ENCODE results near the gene UBE2E2.

Gene UBE2E2

GRCh38 chr3:23488618-23489017, 285.5 kb downstream of the UBE2E2 start:
- no peak for DNase-seq

GRCh38 chr3:23489300-23490158, 286.4 kb downstream of the UBE2E2 start:
- no peak for DNase-seq

DNA sequence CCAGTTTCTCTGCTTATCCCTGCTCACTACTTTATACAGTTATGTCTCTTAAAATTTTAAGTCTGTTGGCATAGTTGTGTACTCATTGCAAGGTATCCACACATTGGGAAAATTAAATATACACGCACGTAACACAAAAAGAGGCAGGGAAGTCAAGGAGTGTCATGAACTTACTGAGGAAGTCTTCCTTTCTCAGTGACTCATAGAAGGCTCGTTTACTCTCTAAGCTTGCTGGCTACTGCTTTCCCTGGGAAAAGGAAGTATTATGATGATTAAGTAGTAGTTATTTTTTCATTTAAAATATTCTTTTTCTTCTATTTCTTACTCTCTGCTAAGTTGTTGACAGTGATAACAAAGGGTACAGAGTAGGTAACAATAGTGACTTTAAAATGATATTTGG, 287.3 kb downstream of the UBE2E2 start:
- no peak for DNase-seq

DNA sequence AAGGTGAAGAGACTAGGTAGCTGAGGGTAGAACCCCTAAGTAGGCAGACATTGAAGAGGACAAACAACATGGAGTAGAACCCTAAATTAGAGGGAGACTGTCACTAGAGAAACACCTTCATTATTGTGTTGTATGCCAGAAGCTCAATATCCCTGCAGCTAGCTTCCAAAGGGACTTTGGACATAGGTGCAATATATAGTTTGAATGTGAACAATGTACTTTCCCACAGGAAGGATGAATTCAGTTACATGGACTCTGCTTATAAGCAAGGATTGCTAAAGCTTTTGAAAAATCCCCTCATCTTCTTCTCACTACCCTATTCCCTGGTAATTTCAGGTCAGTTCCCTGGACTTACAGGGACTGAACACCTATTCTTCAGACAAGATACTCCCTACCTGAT, 288.9 kb downstream of the UBE2E2 start:
- no peak for DNase-seq

- DNase-seq, result no peak
Observed at GRCh38 chr3:23493889-23494288, 290.8 kb downstream of the UBE2E2 start.

DNA sequence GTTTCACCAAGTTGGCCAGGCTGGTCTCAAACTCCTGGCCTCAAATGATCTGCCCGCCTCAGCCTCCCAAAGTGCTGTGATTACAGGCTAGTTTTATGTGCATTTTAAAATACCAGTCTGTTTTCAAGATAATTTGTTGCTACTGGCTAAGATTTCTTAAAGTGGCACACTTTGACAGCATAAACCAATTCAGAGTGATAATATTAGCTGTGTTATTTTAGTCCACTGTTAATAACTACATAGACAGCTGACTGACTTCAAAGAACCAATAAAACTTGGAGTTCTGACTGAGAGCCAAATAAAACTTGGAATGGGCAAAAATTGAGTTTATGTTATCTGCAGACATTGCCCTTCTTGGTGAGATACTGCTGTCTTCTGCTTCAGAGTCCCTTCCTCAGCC, 291.8 kb downstream of the UBE2E2 start:
- no peak for DNase-seq

DNA sequence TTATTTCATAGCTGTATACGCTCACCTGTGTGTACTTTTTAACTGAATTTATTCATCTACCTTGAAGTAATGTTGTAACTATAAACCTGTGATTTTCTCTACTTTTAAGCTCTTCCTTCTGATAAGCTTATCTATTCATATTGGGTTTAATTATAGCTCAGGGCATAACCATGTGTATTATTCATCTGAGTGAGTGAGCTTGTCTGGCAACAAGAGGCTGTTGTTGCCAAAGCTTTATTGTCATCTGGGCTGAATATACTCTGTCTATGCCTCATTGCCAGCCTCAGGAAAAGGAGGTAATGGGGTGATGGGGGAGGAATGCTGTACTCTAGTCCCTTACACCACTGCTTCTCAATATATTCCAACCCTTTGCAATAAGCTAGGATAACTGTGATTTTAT, 292.4 kb downstream of the UBE2E2 start:
- no peak for DNase-seq

DNA sequence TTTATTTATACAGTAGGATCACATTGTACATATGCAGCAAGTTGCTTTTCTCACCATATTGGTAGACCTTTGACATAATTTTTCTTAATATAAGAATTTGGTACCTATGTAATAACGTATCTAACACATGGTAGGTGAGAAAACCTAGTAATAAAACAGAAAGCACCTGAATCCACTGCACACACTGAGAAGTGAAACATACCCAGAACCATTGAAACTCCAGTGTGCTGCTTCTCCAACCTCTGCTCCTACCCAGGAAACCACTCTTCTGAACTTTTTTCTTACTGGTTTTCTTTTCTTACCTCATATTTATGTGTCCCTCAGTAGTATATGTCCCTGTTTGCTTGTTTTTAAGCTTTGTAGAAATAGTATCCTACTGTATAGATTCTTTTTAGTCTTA, 293.0 kb downstream of the UBE2E2 start:
- DNase-seq, result no peak

GRCh38 chr3:23497156-23497555, 294.0 kb downstream of the UBE2E2 start:
- DNase-seq, result no peak

DNA sequence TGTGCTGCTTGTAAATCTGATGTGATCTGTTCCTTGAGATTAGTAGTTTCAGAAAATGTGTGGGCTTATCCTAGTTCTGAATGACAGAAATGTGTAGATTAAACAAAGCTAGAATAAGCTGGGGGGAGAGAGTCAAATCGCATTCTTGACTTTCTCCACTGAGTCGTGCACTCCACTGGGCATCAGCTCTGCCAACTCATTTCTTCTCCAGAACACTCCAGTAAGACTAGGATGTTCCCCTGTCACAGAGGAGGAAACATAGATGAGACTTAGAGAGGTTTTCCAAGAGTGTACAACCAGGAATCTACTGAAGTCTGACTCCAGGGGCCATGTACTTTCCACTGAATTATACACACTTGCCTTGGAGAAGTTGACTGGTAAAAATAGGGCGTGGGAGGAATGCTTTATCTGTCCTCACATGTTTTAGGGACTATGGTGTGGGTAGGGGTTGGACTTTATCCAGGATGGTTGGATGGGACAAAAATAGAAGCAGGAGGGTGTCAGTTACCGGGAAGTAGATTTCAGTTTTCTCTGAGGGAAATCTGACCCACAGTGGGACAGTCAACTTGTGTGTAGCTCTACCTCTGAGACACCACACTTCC, 298.2 kb downstream of the UBE2E2 start:
- DNase-seq, result no peak

DNA sequence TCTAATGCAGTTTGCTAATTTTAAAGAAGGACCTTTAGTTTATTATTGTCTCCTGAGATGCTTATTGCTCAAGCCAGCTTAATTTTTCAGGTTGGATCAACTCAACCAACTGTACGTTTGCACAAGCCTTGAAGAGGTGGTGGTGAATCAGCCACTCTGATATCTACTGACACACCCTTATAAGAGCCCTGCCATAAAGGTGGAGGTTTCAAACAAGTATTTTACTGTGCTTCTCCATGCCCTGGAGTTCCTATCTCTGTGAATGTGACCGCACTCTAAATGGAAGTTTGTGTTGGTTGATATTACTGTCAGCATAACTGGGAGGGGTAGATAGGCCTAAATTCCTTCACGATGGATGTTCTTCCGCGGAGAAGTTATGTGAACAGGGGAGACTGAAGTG, 305.3 kb downstream of the UBE2E2 start:
- DNase-seq, result no peak

- DNase-seq, result no peak
Observed at GRCh38 chr3:23518441-23518840, 315.3 kb downstream of the UBE2E2 start.

DNA sequence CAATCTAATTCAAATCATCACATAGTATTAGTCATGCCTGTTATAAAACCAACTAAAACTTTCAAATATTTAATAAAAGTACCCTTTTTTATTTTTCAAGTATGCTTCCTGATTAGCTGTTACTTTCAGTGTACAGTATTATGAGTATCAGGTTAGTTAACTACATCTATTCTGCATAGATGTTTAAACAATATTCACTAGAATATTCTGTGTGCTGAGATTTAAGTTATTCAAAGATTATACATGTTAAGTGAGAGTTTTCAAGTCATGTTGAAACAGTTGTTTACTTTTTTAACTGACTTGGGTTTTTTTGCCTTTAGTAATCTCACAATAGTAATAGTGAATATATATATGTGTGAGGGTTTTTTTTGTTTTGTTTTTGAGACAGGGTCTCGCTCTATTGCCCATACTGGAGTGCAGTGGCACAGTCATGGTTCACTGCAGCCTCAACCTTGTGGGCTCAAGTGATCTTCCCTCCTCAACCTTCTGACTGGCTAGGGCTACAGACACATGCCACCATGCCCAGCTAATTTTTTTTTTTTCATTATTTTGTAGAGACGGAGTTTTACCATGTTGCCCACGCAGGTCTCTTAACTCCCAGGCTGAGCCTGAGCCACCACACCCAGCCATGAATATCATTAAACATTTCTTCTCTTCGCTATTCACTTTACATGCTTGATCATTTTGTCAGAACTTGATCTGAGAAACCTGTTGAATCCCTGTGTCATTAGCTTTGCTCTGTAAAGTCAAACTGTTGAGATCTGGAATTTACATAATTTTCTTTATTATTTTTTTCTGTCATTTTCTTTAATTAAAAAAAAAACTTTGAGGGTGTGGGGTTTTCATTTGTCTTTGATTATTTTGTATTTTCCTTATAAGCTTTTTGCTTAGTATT, 316.4 kb downstream of the UBE2E2 start:
- no peak for DNase-seq

- no peak for DNase-seq
Observed at GRCh38 chr3:23527326-23527725, 324.2 kb downstream of the UBE2E2 start.

DNA sequence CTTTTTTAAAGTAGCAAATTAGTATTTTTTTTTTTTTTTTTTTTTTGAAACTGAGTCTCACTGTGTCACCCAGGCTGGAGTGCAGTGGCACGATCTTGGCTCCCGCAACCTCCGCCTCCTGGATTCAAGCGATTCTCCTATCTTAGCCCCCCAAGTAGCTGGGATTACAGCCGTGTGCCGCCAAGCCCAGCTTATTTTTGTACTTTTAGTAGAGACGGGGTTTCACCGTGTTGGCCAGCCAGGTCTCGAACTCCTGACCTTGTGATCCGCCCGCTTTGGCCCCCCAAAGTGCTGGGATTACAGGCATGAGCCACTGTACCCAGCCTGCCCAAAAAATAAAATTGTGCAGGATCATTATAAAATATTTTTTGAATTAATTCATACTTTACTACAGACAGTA, 330.5 kb downstream of the UBE2E2 start:
- no peak for DNase-seq

DNA sequence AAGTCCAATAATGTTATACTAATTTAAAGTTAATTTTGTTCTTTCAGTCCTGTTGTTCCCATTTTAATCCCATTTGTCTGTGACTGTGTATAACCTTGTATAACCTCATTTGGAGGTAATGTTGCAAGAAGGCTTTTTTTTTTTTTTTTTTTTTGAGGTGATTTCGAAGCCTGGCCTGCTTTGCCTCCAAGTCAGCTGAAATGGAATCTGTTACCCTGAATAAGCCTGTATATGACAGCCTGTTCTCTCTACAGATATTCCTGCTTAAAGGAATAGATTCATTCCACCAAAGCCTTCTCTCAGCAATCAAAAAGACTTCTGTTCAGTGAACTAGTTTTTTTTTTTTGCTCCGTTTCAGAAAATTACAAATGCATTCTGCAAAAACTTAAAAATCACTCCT, 330.9 kb downstream of the UBE2E2 start:
- DNase-seq, result no peak

DNA sequence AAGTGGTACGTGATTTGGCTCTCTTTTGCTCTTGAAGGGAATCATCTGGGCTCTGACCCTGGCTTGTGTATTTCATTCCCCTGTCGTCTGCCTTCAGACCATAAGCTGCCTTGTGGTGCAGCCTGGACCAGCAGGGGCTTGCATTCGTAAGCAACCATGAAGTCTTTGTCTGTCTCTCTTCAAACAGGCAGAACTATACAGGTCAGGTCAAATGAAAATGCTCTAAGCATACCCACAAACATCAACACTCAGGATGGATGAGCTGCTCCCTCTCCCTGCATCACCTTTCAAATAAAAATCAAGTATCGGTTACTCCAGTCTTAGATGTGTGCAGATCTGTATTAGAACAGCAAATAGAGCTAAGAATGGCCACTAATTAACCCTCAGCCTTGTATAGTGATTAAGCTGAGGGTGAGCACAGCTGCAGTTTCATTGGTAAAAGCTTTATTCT, 334.0 kb downstream of the UBE2E2 start:
- DNase-seq, result no peak

GRCh38 chr3:23539185-23539584, 336.1 kb downstream of the UBE2E2 start:
- DNase-seq, result no peak

DNA sequence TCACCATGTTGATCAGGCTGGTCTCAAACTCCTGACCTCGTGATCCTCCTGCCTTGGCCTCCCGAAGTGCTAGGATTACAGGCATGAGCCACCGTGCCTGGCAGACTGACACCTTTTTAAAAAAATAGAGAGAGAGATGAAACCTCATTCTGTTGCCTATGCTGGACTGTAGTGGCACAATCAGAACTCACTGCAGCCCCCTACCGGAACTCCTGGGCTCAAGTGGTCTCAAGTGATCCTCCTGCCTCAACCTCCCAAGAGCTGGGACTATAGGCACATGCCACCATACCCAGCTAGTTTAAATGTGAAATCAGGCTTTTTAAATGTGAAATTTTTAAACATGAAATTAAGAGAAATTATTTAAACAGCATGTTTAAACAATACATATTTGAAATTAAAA, 337.5 kb downstream of the UBE2E2 start:
- no peak for DNase-seq

DNA sequence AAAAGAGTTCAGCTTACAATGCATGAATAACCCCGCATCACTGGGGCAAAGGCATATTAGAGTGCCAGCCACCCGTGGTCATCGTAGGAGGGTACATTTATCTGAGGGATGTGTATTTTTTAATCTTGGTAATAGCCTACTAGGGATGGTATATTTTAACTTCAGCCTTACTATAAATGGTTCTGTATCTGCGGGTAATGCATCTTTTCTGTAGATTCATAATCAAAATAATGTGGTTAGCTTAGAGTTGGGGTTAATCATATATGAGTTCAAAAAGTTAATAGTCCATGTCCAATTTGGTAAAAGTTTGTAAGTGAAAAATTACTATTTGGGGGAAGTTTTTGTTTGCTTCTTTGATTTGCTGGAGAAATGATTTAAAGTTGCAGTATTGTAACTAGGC, 339.0 kb downstream of the UBE2E2 start:
- no peak for DNase-seq

DNA sequence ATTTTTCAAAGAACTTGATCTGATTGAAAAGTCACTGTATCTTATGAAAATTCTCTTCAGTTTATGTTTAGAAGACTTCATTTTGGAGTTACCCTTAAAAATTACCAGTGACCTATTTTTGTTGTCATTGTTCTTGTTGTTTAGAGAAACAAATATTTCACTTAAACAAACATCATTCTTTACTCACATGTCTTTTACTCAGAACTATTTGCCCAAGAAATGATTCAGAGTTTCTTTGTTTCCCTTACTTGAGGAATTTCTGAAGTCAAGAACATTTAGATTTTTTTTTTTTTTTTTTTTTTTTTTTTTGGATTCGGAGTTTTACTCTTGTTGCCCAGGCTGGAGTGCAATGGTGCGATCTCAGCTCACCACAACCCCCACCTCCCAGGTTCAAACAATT, 343.1 kb downstream of the UBE2E2 start:
- DNase-seq, result no peak

DNA sequence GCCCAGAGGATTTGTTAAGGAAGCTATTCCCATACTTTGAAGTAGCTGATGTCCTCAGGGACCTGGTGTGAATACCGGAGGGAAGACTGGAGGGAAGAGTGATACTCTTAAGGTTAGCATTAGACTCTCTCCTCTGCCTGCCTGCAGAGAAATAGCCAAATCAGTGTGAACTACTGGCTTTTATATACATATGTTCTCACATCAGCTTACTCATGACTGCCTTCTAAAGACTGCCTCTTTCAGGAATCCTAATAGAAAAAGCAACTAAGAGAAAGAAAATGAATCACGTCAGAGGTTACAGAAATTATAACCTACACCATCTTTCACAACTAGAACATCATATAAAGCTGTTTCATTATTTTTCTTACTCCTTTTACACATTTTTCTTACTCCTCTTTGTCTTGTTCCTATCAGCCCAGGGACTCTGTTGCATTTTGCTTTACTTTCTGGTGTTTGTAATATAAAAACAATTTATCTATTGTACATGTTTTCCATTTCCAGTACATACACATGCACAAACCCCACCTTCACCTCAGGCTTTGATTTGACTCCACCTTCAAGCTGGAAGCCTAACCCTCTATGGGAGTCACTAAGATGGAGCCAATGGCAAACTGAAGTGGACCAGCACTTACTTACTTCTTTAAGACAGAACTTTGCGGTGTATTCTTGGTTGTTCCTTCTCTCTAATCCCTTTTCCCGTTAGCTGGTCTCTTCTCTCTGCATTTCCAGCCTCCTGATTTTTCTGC, 345.0 kb downstream of the UBE2E2 start:
- DNase-seq, result no peak

DNA sequence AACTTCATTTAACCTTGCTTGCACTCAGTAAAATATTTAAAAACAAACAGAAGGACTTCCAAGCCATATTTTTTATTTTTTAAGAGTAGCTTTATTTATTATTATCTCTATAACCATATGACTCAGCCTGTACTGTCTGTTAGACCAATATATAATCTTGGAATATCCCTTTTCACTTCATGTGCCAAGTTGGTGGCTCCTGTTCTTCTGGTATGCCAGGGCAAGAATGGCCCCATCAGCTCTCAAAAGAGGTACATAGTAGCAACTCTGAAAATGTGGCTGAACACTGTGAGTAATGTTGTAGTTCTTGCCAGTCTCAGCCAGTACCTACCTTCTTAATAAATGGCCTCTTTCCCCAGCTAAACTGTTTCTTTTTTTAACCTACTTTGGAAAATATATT, 345.6 kb downstream of the UBE2E2 start:
- DNase-seq, result no peak
